ENCODE measurements around the gene PGAP6. TPM values are rescaled to one million over a fixed set of nuclear protein-coding genes. Genes with fewer than 3 reads are reported as not detected.
"Not testable (repeated sequence)": the region's sequence is repeated elsewhere in the genome, so short reads cannot be mapped to it uniquely, and the experiment has no call there.

PGAP6 gene
- polyA plus RNA-seq, 3 donors = 56.7 to 71.2 (median 60.6) TPM

GRCh38 chr16:387761-388666, 6.2 kb upstream of the PGAP6 start:
- DNase-seq (ENCODE audit: extremely low read depth in 1 of 11, low read depth in 9 of 11, low spot score in 4 of 11) = not testable (repeated sequence)

- DNase-seq (ENCODE audit: extremely low read depth in 1 of 11, low read depth in 9 of 11, low spot score in 4 of 11) = no peak
Measured at GRCh38 chr16:386641-387156, 4.9 kb upstream of the PGAP6 start.

- DNase-seq (ENCODE audit: extremely low read depth in 1 of 11, low read depth in 9 of 11, low spot score in 4 of 11) = no peak
Measured at GRCh38 chr16:383326-384051, 1.7 kb upstream of the PGAP6 start.

GRCh38 chr16:381012-381788, 578 bp downstream of the PGAP6 start:
- no peak for DNase-seq (ENCODE audit: extremely low read depth in 1 of 11, low read depth in 9 of 11, low spot score in 4 of 11)

GRCh38 chr16:380762-381011, 1.1 kb downstream of the PGAP6 start:
- no peak for DNase-seq (ENCODE audit: extremely low read depth in 1 of 11, low read depth in 9 of 11, low spot score in 4 of 11)

GRCh38 chr16:379961-380761, 1.6 kb downstream of the PGAP6 start:
- DNase-seq (ENCODE audit: extremely low read depth in 1 of 11, low read depth in 9 of 11, low spot score in 4 of 11) = no peak

- no peak for DNase-seq (ENCODE audit: extremely low read depth in 1 of 11, low read depth in 9 of 11, low spot score in 4 of 11)
Measured at GRCh38 chr16:379183-379960, 2.4 kb downstream of the PGAP6 start.

GRCh38 chr16:378821-379182, 3.0 kb downstream of the PGAP6 start:
- no peak for DNase-seq (ENCODE audit: extremely low read depth in 1 of 11, low read depth in 9 of 11, low spot score in 4 of 11)

- DNase-seq (ENCODE audit: extremely low read depth in 1 of 11, low read depth in 9 of 11, low spot score in 4 of 11) = not testable (repeated sequence)
Measured at GRCh38 chr16:378113-378820, 3.5 kb downstream of the PGAP6 start.

- DNase-seq (ENCODE audit: extremely low read depth in 1 of 11, low read depth in 9 of 11, low spot score in 4 of 11) = no peak
Measured at GRCh38 chr16:377419-377951, 4.3 kb downstream of the PGAP6 start.

- no peak for DNase-seq (ENCODE audit: extremely low read depth in 1 of 11, low read depth in 9 of 11, low spot score in 4 of 11)
Measured at GRCh38 chr16:376817-377418, 4.9 kb downstream of the PGAP6 start.

GRCh38 chr16:375927-376816, 5.6 kb downstream of the PGAP6 start:
- DNase-seq (ENCODE audit: extremely low read depth in 1 of 11, low read depth in 9 of 11, low spot score in 4 of 11) = no peak

GRCh38 chr16:375212-375611, 6.6 kb downstream of the PGAP6 start:
- DNase-seq (ENCODE audit: extremely low read depth in 1 of 11, low read depth in 9 of 11, low spot score in 4 of 11) = no peak

- no peak for DNase-seq (ENCODE audit: extremely low read depth in 1 of 11, low read depth in 9 of 11, low spot score in 4 of 11)
Measured at GRCh38 chr16:374616-374926, 7.2 kb downstream of the PGAP6 start.

GRCh38 chr16:373848-374615, 7.7 kb downstream of the PGAP6 start:
- DNase-seq (ENCODE audit: extremely low read depth in 1 of 11, low read depth in 9 of 11, low spot score in 4 of 11) = no peak

All from renal cortex interstitium (tissue), 11 donors.